KOPT-K1 (cell line): Measurements from ENCODE around the gene FBXO39.
"Not testable (repeated sequence)": the region's sequence is repeated elsewhere in the genome, so short reads cannot be mapped to it uniquely, and the experiment has no call there.

Experiments used
- H3K27ac ChIP-seq: fragments of 200-600 bp; sonication (generic); 2 replicates; pipeline ENCODE4 v1.5.1; 2016; ENCODE audit warnings: antibody characterized with exemption, mild to moderate bottlenecking, low read depth, low read length; ENCODE audit not compliant: poor library complexity, severe bottlenecking
- H3K36me3 ChIP-seq: fragments of 200-600 bp; sonication (generic); 2 replicates; pipeline ENCODE4 v1.5.1; 2017; ENCODE audit warnings: antibody characterized with exemption, mild to moderate bottlenecking, low read length, moderate library complexity; ENCODE audit not compliant: insufficient read depth
- H3K9me3 ChIP-seq: fragments of 200-600 bp; sonication (generic); 2 replicates; pipeline ENCODE4 v1.5.1; 2017; ENCODE audit warnings: antibody characterized with exemption, low read length, mild to moderate bottlenecking; ENCODE audit not compliant: insufficient read depth, poor library complexity, severe bottlenecking

Gene FBXO39

GRCh38 chr17:6775871-6776405 is at the start of gene FBXO39:
FBXO39 (plus strand) TSS chr17:6776215; CDS start chr17:6779869, 3,654 bp downstream.
- Histone ChIP-seq H3K36me3 (peaks cover 35% of the 10 kb centered on the region), H3K9me3 (peaks cover 64% of the 10 kb centered on the region), H3K27ac (no peak within 1 kb of the TSS)

- no peaks in the 10 kb centered on the region for H3K36me3 ChIP-seq
- peaks cover 3% of the 10 kb centered on the region for H3K9me3 ChIP-seq
Measured at GRCh38 chr17:6729531-6729930, 46.5 kb upstream of the FBXO39 start.

GRCh38 chr17:6746665-6747064 is 29.4 kb upstream of the FBXO39 start:
- H3K36me3 ChIP-seq, H3K27ac ChIP-seq, H3K9me3 ChIP-seq: not testable (repeated sequence)

More at GRCh38 chr17:6729531-6729930, 46.5 kb upstream of the FBXO39 start:
- no peak overlapping the region for H3K27ac ChIP-seq

- Histone ChIP-seq H3K9me3 (peaks cover 6% of the 10 kb centered on the region), H3K27ac (no peak overlapping the region), H3K36me3 (no peaks in the 10 kb centered on the region)
Measured at GRCh38 chr17:6748617-6749016, 27.4 kb upstream of the FBXO39 start.

- no peak overlapping the region for H3K27ac ChIP-seq
- peaks cover 6% of the 10 kb centered on the region for H3K9me3 ChIP-seq
- H3K36me3 ChIP-seq, result no peaks in the 10 kb centered on the region
Measured at GRCh38 chr17:6749519-6749918, 26.5 kb upstream of the FBXO39 start.

- no peaks in the 10 kb centered on the region for H3K36me3 ChIP-seq
- peaks cover 6% of the 10 kb centered on the region for H3K9me3 ChIP-seq
- no peak overlapping the region for H3K27ac ChIP-seq
Measured at GRCh38 chr17:6752068-6752909, 23.7 kb upstream of the FBXO39 start.

GRCh38 chr17:6753006-6753445 is 23.0 kb upstream of the FBXO39 start:
- peaks cover 6% of the 10 kb centered on the region for H3K9me3 ChIP-seq
- H3K27ac ChIP-seq, result no peak overlapping the region
- peaks cover 1% of the 10 kb centered on the region; the same call in 1 of the 2 replicates for H3K36me3 ChIP-seq

- Histone ChIP-seq H3K36me3 (peaks cover 6% of the 10 kb centered on the region), H3K9me3 (peaks cover 6% of the 10 kb centered on the region), H3K27ac (no peak overlapping the region)
Measured at GRCh38 chr17:6753546-6753945, 22.5 kb upstream of the FBXO39 start.

- no peaks in the 10 kb centered on the region for H3K9me3 ChIP-seq
- H3K27ac ChIP-seq, result peak overlapping the region; percentile 81
- peaks cover 22% of the 10 kb centered on the region for H3K36me3 ChIP-seq
Measured at GRCh38 chr17:6755281-6755680, 20.7 kb upstream of the FBXO39 start.

GRCh38 chr17:6755731-6756184 is 20.3 kb upstream of the FBXO39 start, which contains the start of gene XAF1:
XAF1 (plus strand) TSS chr17:6756046; CDS start chr17:6756079, 33 bp downstream.
- Histone ChIP-seq H3K27ac (peak within 1 kb of the TSS; percentile 81), H3K9me3 (no peaks in the 10 kb centered on the region), H3K36me3 (peaks cover 26% of the 10 kb centered on the region)

GRCh38 chr17:6756425-6757031 is 19.5 kb upstream of the FBXO39 start:
- Histone ChIP-seq H3K9me3 (no peaks in the 10 kb centered on the region), H3K27ac (peak overlapping the region; percentile 81), H3K36me3 (peaks cover 34% of the 10 kb centered on the region)

- H3K9me3 ChIP-seq, result no peaks in the 10 kb centered on the region
- H3K27ac ChIP-seq, result peak overlapping the region; percentile 81
- peaks cover 46% of the 10 kb centered on the region for H3K36me3 ChIP-seq
Measured at GRCh38 chr17:6757747-6758146, 18.3 kb upstream of the FBXO39 start.

- peaks cover 81% of the 10 kb centered on the region for H3K36me3 ChIP-seq
- no peak overlapping the region for H3K27ac ChIP-seq
- peaks cover 11% of the 10 kb centered on the region for H3K9me3 ChIP-seq
Measured at GRCh38 chr17:6761779-6762178, 14.2 kb upstream of the FBXO39 start.

- Histone ChIP-seq H3K36me3 (peaks cover 94% of the 10 kb centered on the region), H3K9me3 (peaks cover 60% of the 10 kb centered on the region), H3K27ac (no peak overlapping the region)
Measured at GRCh38 chr17:6768447-6768846, 7.6 kb upstream of the FBXO39 start.

- peaks cover 74% of the 10 kb centered on the region for H3K36me3 ChIP-seq
- H3K9me3 ChIP-seq, result peaks cover 76% of the 10 kb centered on the region
- no peak overlapping the region for H3K27ac ChIP-seq
Measured at GRCh38 chr17:6772016-6772415, 4.0 kb upstream of the FBXO39 start.
